ENCODE data around the gene PRM3. TPM values are rescaled to one million over a fixed set of nuclear protein-coding genes. Genes with fewer than 3 reads are reported as not detected.

PRM3 gene
- total and polyA plus RNA-seq, 9 donors = not detected

GRCh38 chr16:11241480-11242204 lies 31.8 kb downstream of the PRM3 start:
- no peak for DNase-seq
- Histone ChIP-seq H3K9me3 (no peaks in the 10 kb centered on the region), H3K4me1 (ENCODE audit: insufficient read depth) (no peaks in the 10 kb centered on the region), H3K4me3 (no peak overlapping the region), H3K36me3 (no peaks in the 10 kb centered on the region), H3K27ac (no peak overlapping the region), H3K27me3 (no peaks in the 10 kb centered on the region)
- no peak for TF ChIP-seq EP300 (IDR thresholded peaks at IDR 0.05)
- TF ChIP-seq POLR2A (IDR thresholded peaks at IDR 0.05) = no peak
- TF ChIP-seq CTCF (IDR thresholded peaks at IDR 0.05) = no peak
- WGBS, 3 donors = 89 to 93% (median 92%) methylated on average over 5 of the region's 5 CpGs
- intact Hi-C loops (cut with DNase I) = no loop called here

GRCh38 chr16:11240636-11241473 lies 32.6 kb downstream of the PRM3 start:
- H3K27ac ChIP-seq = no peak overlapping the region

GRCh38 chr16:11239644-11240632 lies 33.5 kb downstream of the PRM3 start:
- no peaks in the 10 kb centered on the region for H3K4me1 ChIP-seq (ENCODE audit: insufficient read depth)
- no peak overlapping the region for H3K27ac ChIP-seq
- intact Hi-C loops (cut with DNase I) = no loop called here
- no peak for DNase-seq
- no peak overlapping the region for H3K4me3 ChIP-seq
- 81 to 87% (median 86%) methylated on average over 10 of the region's 10 CpGs for WGBS, 3 donors
- H3K9me3 ChIP-seq = no peaks in the 10 kb centered on the region
- H3K36me3 ChIP-seq = no peaks in the 10 kb centered on the region
- no peaks in the 10 kb centered on the region for H3K27me3 ChIP-seq
- TF ChIP-seq EP300 (IDR thresholded peaks at IDR 0.05) (no peak), POLR2A (IDR thresholded peaks at IDR 0.05) (no peak), CTCF (IDR thresholded peaks at IDR 0.05) (no peak)

More at GRCh38 chr16:11240636-11241473, 32.6 kb downstream of the PRM3 start:
- Histone ChIP-seq H3K4me3 (no peak overlapping the region), H3K4me1 (ENCODE audit: insufficient read depth) (no peaks in the 10 kb centered on the region), H3K36me3 (no peaks in the 10 kb centered on the region), H3K9me3 (no peaks in the 10 kb centered on the region), H3K27me3 (no peaks in the 10 kb centered on the region)
- no peak for TF ChIP-seq EP300 (IDR thresholded peaks at IDR 0.05)
- TF ChIP-seq POLR2A (IDR thresholded peaks at IDR 0.05) = no peak
- no peak for TF ChIP-seq CTCF (IDR thresholded peaks at IDR 0.05)
- intact Hi-C loops (cut with DNase I) = no loop called here
- no peak for DNase-seq
- 79 to 84% (median 82%) methylated on average over 10 of the region's 10 CpGs for WGBS, 3 donors

All from ovary (tissue), 9 donors.